ES-I3 (cell line): ENCODE measurements around the gene FBXO8.

Experiments
- H3K36me3 ChIP-seq: 2 replicates; pipeline ENCODE4 v1.6.1; 2013; ENCODE audit warnings: mild to moderate bottlenecking, low read length, control low read depth, moderate library complexity; ENCODE audit not compliant: insufficient read depth
- H3K4me1 ChIP-seq: 2 replicates; pipeline ENCODE4 v1.6.1; 2013; ENCODE audit warnings: mild to moderate bottlenecking, control low read depth, low read length; ENCODE audit not compliant: insufficient read depth
- H3K9ac ChIP-seq: 2 replicates; pipeline ENCODE4 v1.6.1; 2013; ENCODE audit warnings: low read depth, mild to moderate bottlenecking, low read length, moderate library complexity
- H3K9me3 ChIP-seq: 2 replicates; pipeline ENCODE4 v1.6.1; 2013; ENCODE audit warnings: mild to moderate bottlenecking, low read length, moderate library complexity; ENCODE audit not compliant: control insufficient read depth, insufficient read depth

Gene FBXO8

DNA sequence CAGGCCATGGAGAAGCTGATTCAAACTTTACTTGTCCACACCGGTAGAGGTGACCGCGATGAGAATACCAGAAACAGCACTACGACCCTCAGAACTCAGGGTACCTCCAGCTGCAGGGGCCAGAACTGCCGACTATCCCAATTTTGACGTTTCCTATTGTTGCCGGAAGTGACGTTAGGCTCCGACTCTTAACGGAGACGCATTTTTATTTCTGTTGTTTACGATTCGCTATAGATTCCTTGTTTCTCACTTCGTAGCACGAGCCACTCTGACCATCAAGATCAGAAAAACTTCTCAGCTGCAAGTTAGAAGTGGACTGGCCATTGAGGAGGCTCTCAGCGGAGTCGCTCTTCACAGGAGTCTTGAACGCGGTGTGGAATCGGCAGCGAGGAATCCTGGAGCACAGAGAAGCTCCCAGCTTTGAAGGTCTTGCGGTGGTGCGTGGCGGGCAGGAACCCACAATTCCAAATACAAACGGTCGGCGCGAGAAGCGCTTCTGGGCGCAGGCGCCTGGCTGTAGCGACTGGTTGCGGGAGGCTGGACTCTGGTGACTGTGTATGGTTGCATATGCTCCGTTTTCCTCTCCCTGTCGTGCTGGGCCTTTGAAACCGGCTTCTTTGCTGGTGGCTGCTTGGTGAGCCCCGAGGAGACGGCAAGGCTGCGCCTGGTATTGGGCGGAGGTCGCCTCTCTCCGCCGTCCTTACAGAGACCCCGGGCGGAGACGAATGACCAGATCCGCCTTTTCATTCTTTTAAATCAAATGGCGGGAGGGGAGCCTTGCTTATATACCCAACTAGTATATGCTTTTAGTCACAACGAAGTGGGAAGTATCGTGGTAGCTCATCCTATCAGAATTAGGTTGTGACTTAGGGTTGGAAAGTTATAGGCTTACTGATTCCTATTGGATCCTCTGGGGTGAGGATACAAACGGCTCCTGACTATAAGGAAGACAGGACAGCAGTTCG, at the start of gene FBXO8, which contains the start of gene CEP44:
Gene FBXO8 (minus strand): TSS at position 161 of the 965 bp plus-strand sequence. CDS start 20,575 bp downstream, outside the sequence.
Gene CEP44 (plus strand): TSS at position 405 of the 965 bp plus-strand sequence. CDS start 15,211 bp downstream, outside the sequence.
- Histone ChIP-seq H3K36me3 (no peaks in the 10 kb centered on the region), H3K9ac (peak within 1 kb of the TSS; percentile 99), H3K4me1 (0 out of 2 replicates have a peak, but pooled peaks cover 2% of the 10 kb centered on the region), H3K9me3 (no peaks in the 10 kb centered on the region)

GRCh38 chr4:174332741-174333493, 49.5 kb upstream of the FBXO8 start:
- Histone ChIP-seq H3K36me3 (no peaks in the 10 kb centered on the region), H3K9me3 (no peaks in the 10 kb centered on the region), H3K9ac (no peak overlapping the region), H3K4me1 (peaks cover 9% of the 10 kb centered on the region; the same call in 1 of the 2 replicates)

GRCh38 chr4:174324725-174325124, 41.3 kb upstream of the FBXO8 start:
- Histone ChIP-seq H3K9me3 (no peaks in the 10 kb centered on the region), H3K9ac (no peak overlapping the region), H3K4me1 (no peaks in the 10 kb centered on the region), H3K36me3 (no peaks in the 10 kb centered on the region)

- Histone ChIP-seq H3K4me1 (no peaks in the 10 kb centered on the region), H3K36me3 (no peaks in the 10 kb centered on the region), H3K9me3 (no peaks in the 10 kb centered on the region), H3K9ac (no peak overlapping the region)
These were observed 40.8 kb upstream of the FBXO8 start for GRCh38 chr4:174324236-174324635.

GRCh38 chr4:174320494-174321199, 37.2 kb upstream of the FBXO8 start:
- no peaks in the 10 kb centered on the region for H3K36me3 ChIP-seq
- H3K4me1 ChIP-seq: no peaks in the 10 kb centered on the region
- H3K9ac ChIP-seq: no peak overlapping the region
- no peaks in the 10 kb centered on the region for H3K9me3 ChIP-seq

DNA sequence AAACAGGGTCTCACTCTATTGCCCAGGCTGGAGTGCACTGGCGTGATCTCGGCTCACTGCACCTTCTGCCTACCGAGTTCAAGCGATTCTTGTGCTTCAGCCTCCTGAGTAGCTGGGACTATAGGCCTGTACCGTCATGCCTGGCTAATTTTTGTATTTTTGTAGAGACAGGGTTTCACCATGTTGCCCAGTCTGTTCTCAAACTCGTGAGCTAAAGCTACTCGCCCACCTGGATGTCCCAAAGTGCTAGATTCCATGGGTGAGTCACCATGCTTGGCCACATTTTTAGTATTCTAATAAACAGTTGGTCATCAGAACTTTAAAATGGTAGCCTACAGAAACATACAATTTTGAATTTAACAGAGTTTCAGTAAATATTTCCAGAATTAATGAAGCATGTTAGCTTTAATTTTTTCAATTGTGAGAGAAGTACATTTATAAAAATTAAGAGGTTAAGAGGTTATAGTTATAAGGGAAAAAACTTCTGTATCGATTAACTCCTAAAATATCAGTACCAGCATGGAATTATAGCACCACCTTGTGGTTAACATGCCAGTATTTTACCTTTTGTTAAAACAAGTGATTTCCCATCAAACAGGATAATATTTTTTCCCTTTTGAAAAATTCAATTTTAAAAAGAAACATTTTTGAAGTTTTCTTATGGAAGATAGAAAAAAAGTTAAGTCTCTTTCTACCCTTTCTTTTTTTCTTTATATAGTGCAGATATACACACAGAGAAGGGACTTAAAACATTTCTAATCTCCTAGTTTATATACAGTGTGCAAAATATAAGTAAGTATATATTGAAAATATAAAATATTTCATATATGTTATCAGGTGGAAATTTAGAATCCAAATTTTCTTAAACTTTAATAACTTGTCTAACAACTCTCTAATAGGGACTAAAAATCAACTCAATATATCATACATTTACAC, 35.6 kb upstream of the FBXO8 start:
- Histone ChIP-seq H3K9me3 (no peaks in the 10 kb centered on the region), H3K36me3 (no peaks in the 10 kb centered on the region), H3K9ac (no peak overlapping the region), H3K4me1 (no peaks in the 10 kb centered on the region)

DNA sequence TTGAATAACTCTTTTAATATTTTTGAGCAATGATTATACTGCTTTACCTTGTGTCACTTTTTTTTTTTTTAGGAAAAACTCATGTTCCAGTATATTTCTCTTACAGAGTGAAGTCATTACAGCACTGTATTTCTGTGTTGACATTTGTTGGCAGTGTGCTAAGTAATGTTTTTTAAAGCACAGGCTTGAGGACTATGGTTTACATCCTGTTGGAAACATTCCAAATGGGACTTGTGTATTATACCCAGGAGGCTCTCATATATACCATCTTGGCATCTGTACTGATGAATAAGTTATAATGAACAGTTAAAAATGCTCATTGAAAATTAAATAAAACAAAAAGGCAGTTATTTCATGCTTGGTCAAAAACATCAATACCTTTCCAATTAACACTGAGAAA, 34.1 kb upstream of the FBXO8 start:
- Histone ChIP-seq H3K36me3 (no peaks in the 10 kb centered on the region), H3K4me1 (no peaks in the 10 kb centered on the region), H3K9ac (no peak overlapping the region), H3K9me3 (no peaks in the 10 kb centered on the region)

- no peak overlapping the region for H3K9ac ChIP-seq
These were observed 33.5 kb upstream of the FBXO8 start for GRCh38 chr4:174316954-174317353.

GRCh38 chr4:174316546-174316945, 33.1 kb upstream of the FBXO8 start:
- no peaks in the 10 kb centered on the region for H3K4me1 ChIP-seq
- H3K36me3 ChIP-seq: no peaks in the 10 kb centered on the region
- H3K9me3 ChIP-seq: no peaks in the 10 kb centered on the region
- no peak overlapping the region for H3K9ac ChIP-seq

More at GRCh38 chr4:174316954-174317353, 33.5 kb upstream of the FBXO8 start:
- H3K36me3 ChIP-seq: no peaks in the 10 kb centered on the region
- H3K4me1 ChIP-seq: no peaks in the 10 kb centered on the region
- H3K9me3 ChIP-seq: no peaks in the 10 kb centered on the region

DNA sequence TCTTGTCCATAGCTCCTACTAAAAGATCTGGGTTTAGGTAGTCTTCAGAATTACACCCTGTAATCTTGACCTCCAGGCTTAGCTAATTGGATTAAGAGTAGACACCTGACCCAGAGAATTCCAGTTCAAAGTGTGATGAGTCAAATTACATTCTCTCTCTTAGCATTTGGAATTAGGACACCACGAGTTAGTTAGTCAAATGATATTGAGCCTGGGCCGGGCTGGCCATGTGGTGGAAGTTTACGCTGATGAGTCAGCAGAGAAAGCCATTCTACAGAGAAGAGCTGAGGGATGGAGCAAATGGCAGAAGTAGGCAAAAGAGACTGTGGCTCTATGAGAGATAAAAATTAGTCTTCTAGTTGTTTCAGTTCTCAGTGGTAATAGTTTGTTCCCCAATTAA, 31.3 kb upstream of the FBXO8 start:
- H3K9me3 ChIP-seq: no peaks in the 10 kb centered on the region
- H3K4me1 ChIP-seq: no peaks in the 10 kb centered on the region

GRCh38 chr4:174314274-174314673, 30.8 kb upstream of the FBXO8 start:
- no peaks in the 10 kb centered on the region for H3K9me3 ChIP-seq
- no peaks in the 10 kb centered on the region for H3K36me3 ChIP-seq
- H3K9ac ChIP-seq: no peak overlapping the region
- no peaks in the 10 kb centered on the region for H3K4me1 ChIP-seq

More for the DNA sequence above, 31.3 kb upstream of the FBXO8 start:
- no peaks in the 10 kb centered on the region for H3K36me3 ChIP-seq
- H3K9ac ChIP-seq: no peak overlapping the region

DNA sequence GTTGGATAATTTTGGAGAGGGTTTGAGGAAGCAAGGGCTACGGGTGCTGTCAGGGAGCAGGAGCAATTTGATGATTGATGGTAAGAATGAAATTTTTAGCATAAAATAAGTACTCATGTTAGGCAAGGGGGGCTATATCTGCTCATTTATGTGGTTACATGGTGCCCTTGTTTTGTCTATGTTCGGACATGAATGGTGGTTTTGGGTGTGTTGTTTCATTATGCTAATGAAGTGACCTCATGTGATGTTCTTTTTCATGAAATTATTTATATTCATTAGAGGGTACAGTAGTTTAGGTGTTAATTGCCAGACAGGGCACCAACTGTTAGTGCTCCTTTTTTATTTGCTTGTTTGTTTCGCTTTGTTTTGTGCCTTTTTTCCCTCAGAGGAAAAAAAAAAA, 29.5 kb upstream of the FBXO8 start:
- no peak overlapping the region for H3K9ac ChIP-seq
- H3K36me3 ChIP-seq: no peaks in the 10 kb centered on the region
- no peaks in the 10 kb centered on the region for H3K9me3 ChIP-seq
- no peaks in the 10 kb centered on the region for H3K4me1 ChIP-seq

GRCh38 chr4:174307694-174308093, 24.2 kb upstream of the FBXO8 start:
- H3K9me3 ChIP-seq: no peaks in the 10 kb centered on the region
- H3K36me3 ChIP-seq: no peaks in the 10 kb centered on the region
- H3K9ac ChIP-seq: no peak overlapping the region
- no peaks in the 10 kb centered on the region for H3K4me1 ChIP-seq
